Measurements from ENCODE around the gene MED22.

DNA sequence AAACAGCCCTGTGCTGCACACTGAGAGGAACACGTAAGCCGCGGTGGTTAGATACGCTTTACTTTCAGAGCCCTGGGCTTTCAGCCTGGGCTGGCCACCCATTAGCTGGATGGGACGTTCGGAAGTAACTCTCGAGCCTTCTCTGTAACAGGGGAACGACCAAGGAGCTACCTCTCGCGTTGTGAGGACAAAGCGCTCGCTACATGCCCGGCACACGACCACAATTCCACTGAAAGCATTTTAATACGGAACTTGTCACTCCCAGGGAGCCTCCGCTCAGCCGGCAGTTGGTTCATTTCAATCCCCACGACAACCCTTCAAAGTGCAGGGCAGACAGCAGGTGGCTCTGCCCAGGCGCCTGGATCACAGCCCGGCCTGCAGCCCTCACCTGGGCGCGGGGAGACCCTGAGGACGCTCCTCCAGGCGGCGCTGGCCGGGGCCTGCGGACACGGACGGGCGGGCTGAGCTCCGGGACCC lies 8.0 kb upstream of the MED22 start:
- TF ChIP-seq CTCF (IDR thresholded peaks at IDR 0.05) (no peak), POLR2A (IDR thresholded peaks at IDR 0.05) (no peak)
